Activated CD4-positive, alpha-beta T cell treated with anti-CD3 and anti-CD28 coated beads for 48 hours (primary cell): ENCODE measurements around the gene ANGPTL7.
"Not testable (repeated sequence)": the region's sequence is repeated elsewhere in the genome, so short reads cannot be mapped to it uniquely, and the experiment has no call there.

Source experiments
- DNase-seq: peaks from one replicate; pipeline ENCODE4 v3.0.0-alpha.2; 2020

Gene ANGPTL7, protein sequence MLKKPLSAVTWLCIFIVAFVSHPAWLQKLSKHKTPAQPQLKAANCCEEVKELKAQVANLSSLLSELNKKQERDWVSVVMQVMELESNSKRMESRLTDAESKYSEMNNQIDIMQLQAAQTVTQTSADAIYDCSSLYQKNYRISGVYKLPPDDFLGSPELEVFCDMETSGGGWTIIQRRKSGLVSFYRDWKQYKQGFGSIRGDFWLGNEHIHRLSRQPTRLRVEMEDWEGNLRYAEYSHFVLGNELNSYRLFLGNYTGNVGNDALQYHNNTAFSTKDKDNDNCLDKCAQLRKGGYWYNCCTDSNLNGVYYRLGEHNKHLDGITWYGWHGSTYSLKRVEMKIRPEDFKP

DNA sequence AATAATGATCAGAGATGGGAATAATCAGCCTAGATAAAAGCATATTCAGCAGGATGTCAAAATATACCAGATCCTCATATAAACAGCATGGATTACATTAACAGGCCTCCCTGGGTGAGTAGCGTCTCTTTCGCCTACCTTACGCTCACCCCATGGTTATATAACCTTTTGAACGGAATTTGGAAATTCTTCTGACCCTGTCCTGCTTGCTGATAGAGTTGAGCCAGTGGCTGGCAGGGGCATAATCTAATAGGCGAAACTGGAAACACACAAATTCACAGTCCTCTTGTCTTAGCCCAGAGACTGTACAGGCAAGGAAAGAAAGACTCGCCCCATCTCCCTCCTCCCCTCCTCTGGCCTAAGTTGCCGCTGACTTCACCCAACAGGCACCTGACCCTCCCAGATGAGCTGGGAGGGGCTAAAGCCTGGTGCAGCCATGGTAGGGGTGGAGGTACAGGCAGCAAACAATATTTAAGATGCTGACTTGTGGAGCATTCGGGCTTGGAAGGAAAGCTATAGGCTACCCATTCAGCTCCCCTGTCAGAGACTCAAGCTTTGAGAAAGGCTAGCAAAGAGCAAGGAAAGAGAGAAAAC is at the start of gene ANGPTL7:
Gene ANGPTL7 (plus strand): TSS at position 498 of the 594 bp plus-strand sequence. CDS start 225 bp downstream, outside the sequence.
- no peak for DNase-seq

DNA sequence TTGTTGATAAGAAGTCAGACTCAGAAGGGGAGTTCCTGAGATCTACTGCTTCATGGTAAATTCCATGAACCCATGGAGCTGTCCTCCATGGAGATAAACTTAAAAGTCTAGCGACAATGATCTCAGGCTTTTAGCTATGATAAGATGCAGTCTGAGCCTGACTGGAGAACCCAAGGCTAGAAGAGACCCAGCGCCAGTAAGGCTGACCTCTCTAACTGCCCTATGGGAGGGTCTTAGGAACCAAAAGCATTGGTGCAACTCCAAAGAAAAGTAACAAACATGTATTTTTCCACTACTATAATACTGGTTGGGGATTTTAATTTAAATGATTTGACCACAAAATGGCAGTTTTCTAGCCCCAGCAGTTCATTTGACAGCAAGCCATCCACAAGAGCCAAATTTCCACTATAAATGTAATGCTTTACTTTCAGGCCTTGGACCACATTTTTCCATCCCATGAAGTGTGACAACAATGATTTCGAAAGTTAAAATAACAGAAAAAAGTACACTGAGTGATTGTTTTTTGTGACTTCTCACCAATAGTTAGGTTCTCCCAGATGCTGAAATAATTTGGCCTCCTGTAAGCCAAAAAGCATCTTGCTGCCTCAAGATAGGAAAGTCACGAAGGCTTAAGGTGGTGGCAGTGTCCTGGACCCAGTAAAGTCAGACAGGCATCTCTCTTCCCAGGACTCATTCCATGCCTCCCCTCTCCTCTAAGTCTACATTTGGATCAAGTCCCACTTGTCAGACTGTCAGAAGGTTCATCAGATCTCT is 46.4 kb upstream of the ANGPTL7 start:
- no peak for DNase-seq

DNA sequence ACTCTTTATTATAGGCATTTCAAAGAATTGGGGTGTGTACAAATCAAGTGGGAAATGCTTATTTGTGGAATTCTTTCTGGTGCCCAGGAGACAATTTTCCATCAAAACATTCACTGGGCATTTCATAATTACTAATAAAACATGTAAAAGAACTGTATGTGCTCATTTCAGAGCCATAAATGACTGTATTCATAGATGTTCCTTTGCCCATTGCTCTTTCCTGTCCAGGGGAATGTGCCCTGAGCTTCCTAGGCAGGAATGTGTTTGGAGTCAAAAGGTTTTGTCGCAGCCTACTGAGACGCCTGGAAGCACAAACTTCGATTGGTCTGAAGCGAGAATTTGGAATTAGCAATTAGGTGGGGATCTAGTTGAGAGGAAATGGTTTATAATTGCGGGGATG is 45.8 kb upstream of the ANGPTL7 start:
- no peak for DNase-seq

DNA sequence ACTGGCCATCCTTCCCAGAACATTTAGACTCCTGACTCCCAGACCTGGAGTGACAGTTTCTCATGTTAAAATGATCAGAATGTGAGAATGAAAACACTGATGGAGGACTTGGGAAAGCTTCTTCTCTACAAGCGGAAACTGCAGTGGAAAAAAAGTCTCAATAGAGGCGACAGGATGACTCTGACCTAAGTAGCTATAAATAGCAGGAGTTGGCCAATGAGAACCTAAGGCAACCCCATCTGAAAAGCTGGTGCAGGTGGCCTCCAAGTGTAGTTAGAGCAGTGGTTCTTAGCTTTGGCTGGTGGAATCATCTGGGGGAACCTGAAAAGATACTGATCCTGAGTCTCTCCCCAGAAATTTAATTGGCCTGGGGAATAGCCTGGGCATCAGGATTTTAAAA is 45.2 kb upstream of the ANGPTL7 start:
- DNase-seq = peak; percentile 8

DNA sequence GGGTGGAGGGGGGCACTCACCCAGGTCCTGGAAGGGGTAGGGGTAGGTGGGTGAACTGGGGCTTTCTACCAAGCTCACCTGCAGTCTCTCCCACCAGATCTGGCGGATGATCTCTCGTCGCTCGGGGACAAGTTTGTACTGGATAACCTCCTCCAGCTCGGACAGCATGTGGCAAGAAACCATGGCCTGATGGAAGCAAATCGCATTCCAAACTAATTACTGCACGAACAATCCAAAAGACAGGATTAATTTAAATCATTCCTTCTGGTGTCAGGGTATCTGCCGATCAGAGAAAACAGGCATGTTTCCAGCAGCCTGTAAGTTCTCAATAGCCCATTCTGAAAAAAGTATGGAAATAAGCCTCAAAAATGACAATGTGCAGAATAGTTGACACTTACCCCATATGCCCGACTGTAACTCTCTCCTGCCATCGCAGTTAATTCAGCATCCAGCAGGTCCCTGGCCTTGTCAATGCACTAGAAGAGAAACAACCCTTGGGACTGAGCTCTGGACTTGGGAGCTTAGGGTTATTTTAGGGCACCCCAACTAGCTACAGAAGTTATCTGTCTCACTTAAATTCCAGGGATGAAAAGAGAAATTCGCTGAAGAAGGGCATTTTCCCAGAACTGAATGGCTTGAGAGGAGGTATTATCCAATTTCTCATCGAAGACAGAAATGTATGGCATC is 44.4 kb upstream of the ANGPTL7 start:
- DNase-seq = no peak

DNA sequence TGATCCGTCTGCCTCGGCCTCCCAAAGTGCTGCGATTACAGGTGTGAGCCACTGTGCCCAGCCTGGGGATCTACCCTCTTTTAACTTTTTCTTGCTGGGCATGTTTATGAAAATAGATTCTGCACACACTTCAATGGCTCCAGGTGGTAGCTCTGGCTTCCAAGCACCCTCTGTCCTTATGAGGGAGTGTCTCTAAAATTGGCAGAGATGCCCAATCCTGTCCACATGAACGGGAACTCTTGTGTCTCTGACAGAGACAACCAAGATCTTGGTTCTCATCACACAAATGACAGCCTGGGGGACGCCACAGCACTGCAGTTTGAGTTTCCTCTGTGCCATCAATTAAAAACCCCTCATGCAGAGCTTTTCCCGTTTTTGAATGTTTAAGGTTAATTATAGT is 43.4 kb upstream of the ANGPTL7 start:
- no peak for DNase-seq

DNA sequence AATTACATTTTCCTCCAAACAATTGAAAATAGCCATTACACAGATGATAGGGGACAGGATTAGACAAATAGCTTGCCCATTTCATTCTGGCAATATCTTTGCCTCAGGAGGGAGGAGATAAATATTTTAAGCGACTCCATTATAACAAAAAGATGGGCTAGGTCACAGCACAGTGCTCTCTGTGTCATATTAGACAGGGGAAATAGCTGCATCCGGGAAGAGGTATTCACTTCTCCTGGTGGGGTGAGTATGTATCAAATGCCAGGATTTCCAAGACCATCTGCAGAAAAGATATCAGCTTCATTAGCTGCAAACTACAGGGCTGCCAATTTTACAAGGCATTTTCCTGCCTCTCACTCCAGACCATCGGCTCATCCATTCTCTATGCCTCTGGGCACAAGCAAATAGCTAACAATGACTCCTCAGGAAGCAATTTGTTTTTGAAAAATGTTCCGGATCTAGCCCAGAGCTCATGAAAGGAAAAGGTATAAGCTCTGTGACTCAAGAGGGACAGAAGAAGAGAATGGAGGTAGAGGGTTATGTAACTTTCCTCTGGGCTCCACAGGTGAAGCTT is 41.9 kb upstream of the ANGPTL7 start:
- no peak for DNase-seq

DNA sequence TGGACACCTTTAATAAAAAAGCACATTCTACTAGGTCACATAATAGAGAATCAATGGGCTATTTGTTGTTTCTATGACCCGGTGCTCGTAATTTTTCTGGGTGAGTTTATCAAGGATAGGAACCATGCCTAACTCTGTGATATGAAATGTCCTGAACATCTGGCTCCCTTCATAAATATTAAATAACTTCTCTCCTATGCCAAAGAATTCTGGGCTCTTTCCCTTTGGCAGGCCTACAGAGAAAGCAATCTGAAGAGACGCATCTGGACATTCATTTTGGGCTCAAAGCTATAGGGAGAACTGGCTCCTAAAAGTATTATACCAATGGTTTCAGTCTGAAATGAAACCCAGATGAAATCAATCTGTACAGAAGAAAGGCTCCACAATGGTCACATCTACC is 38.8 kb upstream of the ANGPTL7 start:
- no peak for DNase-seq

DNA sequence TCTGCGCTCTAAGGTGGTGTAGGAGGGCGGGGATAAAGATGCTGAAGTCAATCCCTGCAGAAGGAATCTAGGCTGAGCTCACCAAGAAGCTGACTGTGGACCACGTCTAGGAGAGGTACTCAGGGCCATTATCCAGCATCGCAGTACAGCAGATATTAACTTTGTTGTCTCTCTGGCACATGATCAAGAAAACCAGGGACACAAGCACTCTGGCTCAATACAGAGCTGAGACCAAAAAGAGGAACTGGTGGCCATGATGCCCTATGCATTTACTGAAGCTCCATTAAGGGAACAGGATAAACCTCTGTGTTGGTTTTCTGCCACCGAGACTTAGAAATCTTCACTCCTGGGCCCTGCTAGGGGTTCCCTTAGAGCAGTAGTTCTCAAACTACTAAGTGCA is 38.0 kb upstream of the ANGPTL7 start:
- no peak for DNase-seq

DNA sequence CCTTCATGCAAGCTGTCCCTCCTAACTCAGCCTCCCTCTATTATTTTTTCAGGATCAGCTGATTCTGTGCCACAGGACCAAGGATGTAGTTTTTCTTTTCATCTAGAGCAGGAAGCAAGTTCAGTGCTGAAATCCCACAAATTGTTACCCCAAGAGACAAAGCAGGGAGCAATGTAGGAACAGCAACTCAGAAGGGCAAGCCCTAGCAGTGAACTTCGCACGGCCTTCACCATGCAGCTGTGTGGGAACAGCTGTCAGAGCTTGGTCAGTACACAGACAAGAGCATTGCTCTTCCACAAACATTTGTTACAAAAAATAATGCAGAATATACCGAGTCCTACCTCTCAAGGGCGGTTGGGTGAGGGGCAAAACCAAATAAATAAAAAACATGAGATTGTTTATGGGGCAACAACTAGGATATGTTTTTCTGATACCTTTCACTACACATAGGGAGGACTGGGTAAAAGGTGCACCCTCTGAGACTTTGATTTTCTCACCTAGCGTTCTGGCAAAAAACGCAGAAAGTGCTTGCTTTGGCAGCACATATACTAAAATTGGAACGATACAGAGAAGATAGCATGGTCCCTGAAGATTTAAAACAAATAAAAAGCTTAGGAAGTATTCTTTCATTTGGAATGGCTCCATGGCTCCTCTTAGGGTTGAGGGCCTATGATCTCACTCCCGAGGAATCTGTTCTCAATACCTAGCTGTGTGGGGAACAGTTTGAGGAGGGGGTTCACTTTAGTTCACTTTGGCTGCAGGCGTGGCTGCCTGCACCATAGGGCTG is 37.1 kb upstream of the ANGPTL7 start:
- DNase-seq = no peak

DNA sequence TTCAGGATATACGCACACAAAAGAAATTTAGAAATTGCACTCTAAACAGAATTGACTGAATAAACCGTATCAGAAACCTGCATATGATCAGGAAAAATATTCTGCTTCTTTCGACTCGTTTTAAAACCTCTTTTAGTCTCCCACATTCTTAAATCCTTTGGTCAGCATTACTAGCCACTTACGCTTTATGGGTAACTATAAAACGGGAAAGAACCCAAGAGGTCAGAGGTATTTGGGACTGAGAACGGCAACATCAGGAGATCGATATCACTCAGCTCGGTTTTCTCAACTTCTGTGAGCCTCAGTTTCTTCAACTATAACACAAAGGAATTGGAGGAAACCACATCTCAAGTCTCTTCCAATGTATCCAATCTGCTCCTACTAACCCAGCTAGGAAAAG is 36.4 kb upstream of the ANGPTL7 start:
- DNase-seq = no peak

DNA sequence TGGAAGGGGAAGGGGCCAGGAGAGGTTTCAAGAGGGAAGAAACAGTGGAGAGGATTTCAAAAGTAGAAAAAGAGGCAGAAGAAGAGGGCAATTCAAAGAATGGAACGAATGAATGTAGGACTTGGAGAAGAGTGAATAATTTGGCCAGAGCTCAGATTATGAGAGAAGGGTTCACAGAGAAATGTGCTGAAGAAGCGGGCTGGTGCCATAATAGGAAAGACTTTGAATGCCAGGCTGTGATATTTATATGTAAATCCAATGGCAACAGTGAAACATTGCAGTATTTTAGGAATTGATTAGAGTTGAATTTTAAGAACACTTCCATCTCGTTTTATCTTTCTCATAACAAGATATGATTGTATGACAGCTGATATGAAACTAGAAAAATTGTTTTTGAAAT is 36.0 kb upstream of the ANGPTL7 start:
- no peak for DNase-seq

DNA sequence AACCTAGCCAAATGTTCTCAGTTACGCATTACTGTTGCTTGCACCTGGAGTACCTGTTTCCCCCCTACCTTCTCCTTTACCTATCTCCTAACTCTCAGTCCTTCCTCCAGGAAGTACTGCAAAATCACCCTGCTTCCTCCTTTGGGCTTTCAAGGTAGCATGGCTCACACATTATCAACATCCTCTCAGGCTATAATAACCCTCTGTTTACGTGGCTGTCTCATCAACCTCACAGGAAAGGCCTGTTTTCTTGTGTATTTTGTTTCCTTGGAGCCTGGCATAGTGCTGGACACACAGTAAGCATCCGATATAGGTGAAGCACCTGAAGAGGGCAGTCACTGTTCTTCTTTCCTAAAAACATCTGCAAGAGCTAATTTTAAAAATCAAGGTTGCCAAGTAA is 32.7 kb upstream of the ANGPTL7 start:
- no peak for DNase-seq

DNA sequence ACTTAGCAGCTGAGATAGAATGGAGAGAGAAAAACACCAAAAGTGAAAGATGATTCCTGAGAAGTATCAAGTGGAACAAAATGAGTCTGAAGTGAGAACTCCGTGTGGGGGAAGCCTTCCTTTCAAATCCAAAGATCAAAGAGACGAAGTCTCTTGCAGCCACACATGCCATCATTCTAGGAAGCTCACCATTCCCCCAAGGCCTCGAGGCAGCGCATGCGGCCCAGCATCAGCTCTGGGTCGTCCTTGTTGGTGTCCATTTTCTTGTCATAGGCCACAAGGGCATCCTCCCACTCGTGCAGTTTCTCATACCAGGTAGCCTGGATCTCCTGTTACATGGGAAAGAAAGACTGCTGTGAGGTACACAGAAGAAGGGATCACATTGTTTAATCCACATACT is 32.2 kb upstream of the ANGPTL7 start:
- peak; percentile 44 for DNase-seq

DNA sequence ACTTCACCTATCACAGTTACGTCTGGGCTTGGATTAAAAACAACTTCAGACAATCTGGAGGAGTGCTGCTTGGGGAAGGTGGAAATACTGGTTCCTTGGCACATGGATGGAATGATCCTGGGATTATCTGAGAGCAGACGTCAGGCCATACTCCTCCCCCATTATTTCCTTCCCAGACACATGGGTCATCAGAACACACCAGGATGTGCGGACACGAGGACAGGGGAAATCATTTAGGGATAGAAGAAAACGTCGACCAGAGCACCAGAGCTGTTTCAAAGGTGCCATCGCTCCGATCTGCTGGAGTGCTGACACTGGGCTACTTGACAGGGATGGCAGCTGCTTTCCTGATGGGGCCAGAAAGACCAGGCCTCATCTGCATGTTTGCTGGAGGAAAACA is 31.8 kb upstream of the ANGPTL7 start:
- DNase-seq = no peak

DNA sequence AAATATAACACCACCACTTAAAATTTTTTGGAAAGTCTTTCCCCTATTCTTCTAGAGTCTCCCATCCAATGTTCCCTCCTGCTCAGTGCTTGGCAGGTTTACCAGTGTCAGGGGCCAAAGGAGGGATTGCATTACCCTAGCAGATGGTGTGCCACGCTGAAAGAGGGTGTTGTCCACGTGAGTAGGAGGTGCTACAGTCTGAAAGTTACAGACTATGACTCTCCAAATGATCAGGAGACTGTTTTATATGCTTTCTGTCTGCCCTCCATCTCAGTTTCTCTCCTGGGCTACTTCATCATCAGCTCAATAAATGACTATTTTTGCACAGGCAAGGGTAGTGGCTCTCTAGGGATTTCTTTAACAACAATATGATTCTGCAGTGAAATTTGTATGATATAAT is 31.3 kb upstream of the ANGPTL7 start:
- DNase-seq = peak; percentile 6

DNA sequence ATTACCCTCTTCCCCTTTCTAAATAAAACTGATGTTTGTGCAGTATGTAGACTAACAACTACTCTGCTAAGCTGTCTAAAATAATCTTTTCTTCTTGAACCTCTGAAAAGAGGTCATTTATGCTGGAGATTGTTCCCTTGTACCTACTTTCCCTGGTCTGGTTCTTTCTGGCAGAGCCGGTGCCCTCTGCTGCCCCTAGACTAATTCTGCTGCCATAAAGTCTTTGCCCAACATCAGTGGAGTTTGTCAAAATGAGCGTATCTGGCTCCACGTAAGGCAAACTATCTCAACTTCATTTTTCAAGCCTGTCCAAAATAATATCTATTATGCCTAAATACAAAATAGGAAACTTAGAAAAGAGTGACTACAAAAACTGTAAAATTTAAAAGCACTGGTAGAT is 30.9 kb upstream of the ANGPTL7 start:
- DNase-seq = no peak

DNA sequence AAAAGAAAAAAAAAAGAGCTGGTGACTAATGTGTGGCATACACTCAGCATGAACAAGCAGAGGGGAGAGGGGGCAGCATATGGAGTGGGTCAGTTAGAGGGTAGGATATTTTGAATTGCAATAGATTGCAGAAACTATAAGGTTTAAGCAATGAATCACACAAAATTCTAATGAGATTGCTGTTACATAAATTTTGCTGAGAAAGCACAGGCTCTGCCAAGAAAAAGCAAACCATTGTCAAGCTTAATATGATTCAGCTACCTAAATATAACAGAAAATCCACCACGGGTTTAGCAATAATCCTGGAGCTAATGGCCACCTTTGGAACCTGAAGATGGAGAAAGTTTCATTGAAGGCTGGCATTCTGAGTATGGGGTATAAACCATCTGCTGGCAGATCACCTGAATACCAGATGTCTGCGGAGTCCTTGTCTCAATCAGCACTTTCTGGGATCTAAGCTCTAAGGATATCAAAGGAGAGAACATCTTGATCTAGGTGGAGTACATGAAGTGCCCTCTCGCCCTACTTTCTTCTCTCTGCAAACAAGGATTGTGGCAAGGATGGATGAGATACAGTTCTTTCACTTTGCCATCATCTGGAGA is 30.3 kb upstream of the ANGPTL7 start:
- no peak for DNase-seq

DNA sequence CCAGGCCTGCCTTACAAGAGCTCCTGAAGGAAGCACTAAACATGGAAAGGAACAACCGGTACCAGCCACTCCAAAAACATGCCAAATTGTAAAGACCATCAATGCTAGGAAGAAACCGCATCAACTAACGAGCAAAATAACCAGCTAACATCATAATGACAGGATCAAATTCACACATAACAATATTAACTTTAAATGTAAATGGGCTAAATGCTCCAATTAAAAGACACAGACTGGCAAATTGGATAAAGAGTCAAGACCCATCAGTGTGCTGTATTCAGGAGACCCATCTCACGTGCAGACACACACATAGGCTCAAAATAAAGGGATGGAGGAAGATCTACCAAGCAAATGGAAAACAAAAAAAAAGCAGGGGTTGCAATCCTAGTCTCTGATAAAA is 26.4 kb upstream of the ANGPTL7 start:
- DNase-seq = not testable (repeated sequence)

DNA sequence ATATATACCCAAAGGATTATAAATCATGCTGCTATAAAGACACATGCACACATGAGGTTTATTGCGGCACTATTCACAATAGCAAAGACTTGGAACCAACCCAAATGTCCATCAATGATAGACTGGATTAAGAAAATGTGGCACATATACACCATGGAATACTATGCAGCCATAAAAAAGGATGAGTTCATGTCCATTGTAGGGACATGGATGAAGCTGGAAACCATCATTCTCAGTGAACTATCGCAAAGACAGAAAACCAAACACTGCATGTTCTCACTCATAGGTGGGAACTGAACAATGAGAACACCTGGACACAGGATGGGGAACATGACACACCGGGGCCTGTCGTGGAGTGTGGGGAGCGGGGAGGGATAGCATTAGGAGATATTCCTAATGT is 22.4 kb upstream of the ANGPTL7 start:
- not testable (repeated sequence) for DNase-seq

DNA sequence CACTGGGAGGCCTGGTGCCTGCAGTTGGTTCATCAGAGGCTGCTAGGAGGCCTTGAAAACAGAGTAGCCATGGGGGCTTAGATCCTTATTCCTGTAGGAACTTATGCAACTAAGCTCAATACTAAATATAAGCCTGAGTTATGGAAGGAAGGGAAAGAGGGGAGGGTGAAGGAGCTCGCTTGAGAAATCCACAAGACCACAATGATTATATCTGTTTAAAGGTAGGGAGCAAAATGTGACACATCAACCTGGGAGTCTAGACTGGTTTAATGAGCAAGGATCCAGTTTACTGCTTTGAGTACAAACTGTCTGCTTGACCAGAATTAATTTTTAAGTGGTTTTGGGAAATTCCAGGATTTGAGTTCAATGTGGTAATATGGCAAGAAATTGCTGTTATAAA is 20.4 kb upstream of the ANGPTL7 start:
- DNase-seq = no peak

DNA sequence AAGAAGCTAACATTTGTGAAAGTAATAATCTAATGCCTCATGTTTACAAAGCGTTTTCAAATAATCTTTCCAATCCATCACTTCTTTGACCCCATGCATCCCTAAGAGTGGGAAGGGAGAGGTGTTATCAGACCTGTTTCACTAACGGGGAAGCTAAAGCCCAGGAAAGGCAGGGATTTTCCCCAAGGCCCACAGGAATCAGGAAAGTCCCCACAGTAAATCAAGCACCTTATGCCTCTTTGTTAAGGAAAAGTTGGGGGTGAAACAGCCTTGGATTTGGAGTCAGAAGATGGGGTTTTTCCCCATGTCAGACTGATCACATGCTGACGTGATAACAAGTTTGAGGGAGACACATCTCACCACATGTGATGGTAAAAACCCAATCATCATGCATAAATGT is 20.0 kb upstream of the ANGPTL7 start:
- DNase-seq = no peak
